ENCODE data around the gene PHLDA3. TPM values are rescaled to one million over a fixed set of nuclear protein-coding genes. Genes with fewer than 3 reads are reported as not detected.

PHLDA3 gene
- total and polyA plus RNA-seq, 2 donors (not counting 3 experiments of a cell fraction or from before 2014, with no cell fraction given): 21.4 to 29.5 TPM

- intact Hi-C loops (cut with micrococcal nuclease): no loop called here
Observed at GRCh38 chr1:201421041-201421440, 47.9 kb downstream of the PHLDA3 start.

More at GRCh38 chr1:201421041-201421440, 47.9 kb downstream of the PHLDA3 start:
- no TSS peak for BruUV-seq (replicated peaks)
- H4K20me1 ChIP-seq (replicated peaks; ENCODE audit: control insufficient read depth, extremely low read depth, insufficient read depth, low read length): no peaks in the 10 kb centered on the region
- FAIRE-seq: no peak
- dilution Hi-C loops (cut with MboI; ENCODE audit: extremely low pct_ligation_motif_present, low sequenced_read_pairs): no loop called here
- H3K4me3 ChIP-seq (replicated peaks in 1 of 3; ENCODE audit: insufficient read depth in 1 of 3, low read depth in 1 of 3, low read length in 3 of 3): no peak overlapping the region
- POLR2A ChIA-PET: no interaction called here
- no peaks in the 10 kb centered on the region for H3K4me1 ChIP-seq (ENCODE audit: control insufficient read depth, extremely low read depth, insufficient read depth, low read length)
- H3K4me2 ChIP-seq (ENCODE audit: insufficient read depth, low read length): no peak overlapping the region
- no peaks in the 10 kb centered on the region for H3K79me2 ChIP-seq (ENCODE audit: control insufficient read depth, insufficient read depth, low read length)
- CTCF ChIA-PET: interaction anchor here (1.2 kb wide), 1 partner anchor 15 kb away, joined by 7 read pairs; no protein-coding TSS in a partner anchor
- H3K36me3 ChIP-seq (ENCODE audit: control insufficient read depth in 2 of 2, extremely low read depth in 1 of 2, insufficient read depth in 2 of 2, low read length in 2 of 2): no peaks in the 10 kb centered on the region
- H3K9me1 ChIP-seq (replicated peaks; ENCODE audit: control insufficient read depth, extremely low read depth, insufficient read depth, low read length): no peaks in the 10 kb centered on the region
- TF ChIP-seq CTCF (IDR thresholded peaks at IDR 0.05; ENCODE audit: extremely low read depth in 1 of 2, insufficient read depth in 1 of 2, low read depth in 1 of 2, low read length in 2 of 2): no peak
- TF ChIP-seq MAX (IDR thresholded peaks at IDR 0.05; ENCODE audit: insufficient read depth, insufficient read length): no peak
- TF ChIP-seq JUN (IDR thresholded peaks at IDR 0.05; ENCODE audit: borderline replicate concordance, insufficient read depth, insufficient read length, low read depth): no peak
- TF ChIP-seq POLR2AphosphoS5 (IDR thresholded peaks at IDR 0.05; ENCODE audit: insufficient read depth, low read depth, low read length): no peak
- TF ChIP-seq GATA2 (IDR thresholded peaks at IDR 0.05; ENCODE audit: insufficient read depth, insufficient read length, low read depth, low read length): no peak
- no peak for TF ChIP-seq MYC (IDR thresholded peaks at IDR 0.05; ENCODE audit: low read depth, low read length)
- no peak for TF ChIP-seq EZH2 (IDR thresholded peaks at IDR 0.05; ENCODE audit: borderline replicate concordance, low read depth, low read length, severe bottlenecking)
- no peak for TF ChIP-seq POLR2A (IDR thresholded peaks at IDR 0.05; ENCODE audit: low read depth, low read length)
- TF ChIP-seq FOS (IDR thresholded peaks at IDR 0.05; ENCODE audit: borderline replicate concordance, insufficient read depth, low read length): no peak
- no peak for DNase-seq (ENCODE audit: low read depth, low spot score)
- H2AFZ ChIP-seq (ENCODE audit: low read depth, low read length): no peak overlapping the region
- H3K27me3 ChIP-seq (ENCODE audit: control insufficient read depth in 2 of 2, insufficient read depth in 2 of 2, low read length in 2 of 2): peaks cover 7 to 10% of the 10 kb centered on the region in 2 experiments
- H3K9me3 ChIP-seq (replicated peaks; ENCODE audit: control insufficient read depth, insufficient read depth, low read length): no peaks in the 10 kb centered on the region
- H3K9ac ChIP-seq (replicated peaks; ENCODE audit: extremely low read depth, insufficient read depth, low read length): no peak overlapping the region
- no peak overlapping the region for H3K27ac ChIP-seq (ENCODE audit: insufficient read depth, low read depth, low read length)
